SH-SY5Y (cell line): ENCODE measurements around the gene DENND2A.

Experiments
- GATA2 ChIP-seq: IDR thresholded peaks from 2 replicates; pipeline ENCODE4 v1.6.1; 2011; ENCODE audit warnings: mild to moderate bottlenecking, low read depth, low read length
- GATA3 ChIP-seq: IDR thresholded peaks from 2 replicates; pipeline ENCODE4 v1.6.1; 2011; ENCODE audit warnings: low read depth, mild to moderate bottlenecking, low read length, moderate library complexity

GRCh38 chr7:140604076-140604475 is 36.5 kb downstream of the DENND2A start:
- TF ChIP-seq GATA2, result no peak
- TF ChIP-seq GATA3, result no peak
